Esophagus muscularis mucosa (tissue), 4 donors: Measurements from ENCODE around the gene ZNF296.

ENCODE experiments used
- EP300 ChIP-seq: sonication (generic); formaldehyde crosslinking; IDR thresholded peaks from one replicate; pipeline ENCODE4 v1.6.1; 2017; ENCODE audit warnings: antibody characterized with exemption
- POLR2A ChIP-seq: fragments of 450-650 bp; IDR thresholded peaks from one replicate; pipeline ENCODE4 v1.6.1; 2017; ENCODE audit warnings: antibody characterized with exemption, moderate library complexity, mild to moderate bottlenecking, low read depth
- POLR2AphosphoS5 ChIP-seq, 2 donors: sonication (generic); formaldehyde crosslinking; IDR thresholded peaks; one replicate each; pipeline ENCODE4 v1.6.1; 2017; ENCODE audit warnings: antibody characterized with exemption in 2 of 2
- TF ChIP-seq, protein P1 (sequence below), 3 experiments: fragments of 200-600 bp in 2 of 3; fragments of 450-650 bp in 1 of 3; sonication (generic) in 2 of 3; IDR thresholded peaks; one replicate each; pipeline ENCODE4 v1.5.1; 2017 to 2019; ENCODE audit warnings: antibody characterized with exemption in 3 of 3, mild to moderate bottlenecking in 2 of 3, moderate library complexity in 1 of 3

GRCh38 chr19:45117671-45118070, 41.4 kb upstream of the ZNF296 start:
- TF ChIP-seq POLR2AphosphoS5 (IDR thresholded peaks at IDR 0.05) (no peak), EP300 (no peak), POLR2A (no peak)
- TF ChIP-seq, protein P1, sequence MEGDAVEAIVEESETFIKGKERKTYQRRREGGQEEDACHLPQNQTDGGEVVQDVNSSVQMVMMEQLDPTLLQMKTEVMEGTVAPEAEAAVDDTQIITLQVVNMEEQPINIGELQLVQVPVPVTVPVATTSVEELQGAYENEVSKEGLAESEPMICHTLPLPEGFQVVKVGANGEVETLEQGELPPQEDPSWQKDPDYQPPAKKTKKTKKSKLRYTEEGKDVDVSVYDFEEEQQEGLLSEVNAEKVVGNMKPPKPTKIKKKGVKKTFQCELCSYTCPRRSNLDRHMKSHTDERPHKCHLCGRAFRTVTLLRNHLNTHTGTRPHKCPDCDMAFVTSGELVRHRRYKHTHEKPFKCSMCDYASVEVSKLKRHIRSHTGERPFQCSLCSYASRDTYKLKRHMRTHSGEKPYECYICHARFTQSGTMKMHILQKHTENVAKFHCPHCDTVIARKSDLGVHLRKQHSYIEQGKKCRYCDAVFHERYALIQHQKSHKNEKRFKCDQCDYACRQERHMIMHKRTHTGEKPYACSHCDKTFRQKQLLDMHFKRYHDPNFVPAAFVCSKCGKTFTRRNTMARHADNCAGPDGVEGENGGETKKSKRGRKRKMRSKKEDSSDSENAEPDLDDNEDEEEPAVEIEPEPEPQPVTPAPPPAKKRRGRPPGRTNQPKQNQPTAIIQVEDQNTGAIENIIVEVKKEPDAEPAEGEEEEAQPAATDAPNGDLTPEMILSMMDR (IDR thresholded peaks at IDR 0.05), result no peak
